ENCODE results near the gene IFNAR1. TPM values are rescaled to one million over a fixed set of nuclear protein-coding genes. Genes with fewer than 3 reads are reported as not detected.

Gene IFNAR1
- polyA plus RNA-seq, 2 of the 4 experiments (the other 2 are of a cell fraction): 14.1 to 14.2 TPM

GRCh38 chr21:33360281-33360680 lies 35.5 kb downstream of the IFNAR1 start:
- ChIA-PET CTCF (interaction anchor here (0.6 to 5.3 kb wide), 26 partner anchors 9 to 163 kb away, joined by 3 to 55 read pairs (median 9); no protein-coding TSS in a partner anchor), POLR2A (interaction anchor here (1.5 kb wide), 1 partner anchor 35 kb away, joined by 3 read pairs; the partner anchor contains the start of gene IFNAR1)
- DNase-seq (ENCODE audit: low read depth in 1 of 2, low spot score in 1 of 2) (no peak), FAIRE-seq (no peak), ATAC-seq (no peak)
- TF ChIP-seq, protein P1, sequence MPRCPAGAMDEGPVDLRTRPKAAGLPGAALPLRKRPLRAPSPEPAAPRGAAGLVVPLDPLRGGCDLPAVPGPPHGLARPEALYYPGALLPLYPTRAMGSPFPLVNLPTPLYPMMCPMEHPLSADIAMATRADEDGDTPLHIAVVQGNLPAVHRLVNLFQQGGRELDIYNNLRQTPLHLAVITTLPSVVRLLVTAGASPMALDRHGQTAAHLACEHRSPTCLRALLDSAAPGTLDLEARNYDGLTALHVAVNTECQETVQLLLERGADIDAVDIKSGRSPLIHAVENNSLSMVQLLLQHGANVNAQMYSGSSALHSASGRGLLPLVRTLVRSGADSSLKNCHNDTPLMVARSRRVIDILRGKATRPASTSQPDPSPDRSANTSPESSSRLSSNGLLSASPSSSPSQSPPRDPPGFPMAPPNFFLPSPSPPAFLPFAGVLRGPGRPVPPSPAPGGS (IDR thresholded peaks at IDR 0.05): no peak
- no peak for TF ChIP-seq PHF8 (IDR thresholded peaks at IDR 0.05; ENCODE audit: borderline replicate concordance, low read depth)
- no peak for TF ChIP-seq CHD2 (IDR thresholded peaks at IDR 0.05; ENCODE audit: low read length, partially characterized antibody)
- no peak for TF ChIP-seq HOXA7 (CRISPR knock-in tag; IDR thresholded peaks at IDR 0.05)
- no peak for TF ChIP-seq HDAC2 (IDR thresholded peaks at IDR 0.05)
- TF ChIP-seq MAZ (IDR thresholded peaks at IDR 0.05; ENCODE audit: borderline replicate concordance, low read depth, low read length): no peak
- TF ChIP-seq EP300 (IDR thresholded peaks at IDR 0.05): no peak
- no peak for TF ChIP-seq ZFP36 (IDR thresholded peaks at IDR 0.05; ENCODE audit: borderline replicate concordance, partially characterized antibody)
- TF ChIP-seq HOXB13 (CRISPR knock-in tag; IDR thresholded peaks at IDR 0.05; ENCODE audit: low read depth): no peak
- no peak for TF ChIP-seq CHD4 (IDR thresholded peaks at IDR 0.05; ENCODE audit: borderline replicate concordance)
- no peak for TF ChIP-seq ZSCAN20 (CRISPR knock-in tag; IDR thresholded peaks at IDR 0.05)
- TF ChIP-seq NPAS2 (CRISPR knock-in tag; IDR thresholded peaks at IDR 0.05; ENCODE audit: borderline replicate concordance): no peak
- no peak for TF ChIP-seq KDM5A (IDR thresholded peaks at IDR 0.05)
- no peak for TF ChIP-seq CBX2 (IDR thresholded peaks at IDR 0.05; ENCODE audit: borderline replicate concordance, low read depth)
- TF ChIP-seq POLR2A (IDR thresholded peaks at IDR 0.05; ENCODE audit: low read length): no peak
- no peak for TF ChIP-seq EHMT2 (IDR thresholded peaks at IDR 0.05; ENCODE audit: low read depth)
- no peak for TF ChIP-seq MYC (IDR thresholded peaks at IDR 0.05; ENCODE audit: borderline replicate concordance, low read length)
- no peak for TF ChIP-seq TFCP2L1 (CRISPR knock-in tag; IDR thresholded peaks at IDR 0.05)
- TF ChIP-seq, protein P2, sequence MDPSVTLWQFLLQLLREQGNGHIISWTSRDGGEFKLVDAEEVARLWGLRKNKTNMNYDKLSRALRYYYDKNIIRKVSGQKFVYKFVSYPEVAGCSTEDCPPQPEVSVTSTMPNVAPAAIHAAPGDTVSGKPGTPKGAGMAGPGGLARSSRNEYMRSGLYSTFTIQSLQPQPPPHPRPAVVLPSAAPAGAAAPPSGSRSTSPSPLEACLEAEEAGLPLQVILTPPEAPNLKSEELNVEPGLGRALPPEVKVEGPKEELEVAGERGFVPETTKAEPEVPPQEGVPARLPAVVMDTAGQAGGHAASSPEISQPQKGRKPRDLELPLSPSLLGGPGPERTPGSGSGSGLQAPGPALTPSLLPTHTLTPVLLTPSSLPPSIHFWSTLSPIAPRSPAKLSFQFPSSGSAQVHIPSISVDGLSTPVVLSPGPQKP (IDR thresholded peaks at IDR 0.05; ENCODE audit: low read depth, low read length): no peak
- TF ChIP-seq MAFK (IDR thresholded peaks at IDR 0.05; ENCODE audit: partially characterized antibody): no peak
- Histone ChIP-seq H3K27ac (no peak overlapping the region), H3K4me2 (peak overlapping the region; percentile 86; the same call in 2 of the 3 replicates), H3K9me3 (no peaks in the 10 kb centered on the region), H3K4me1 (peaks cover 13% of the 10 kb centered on the region), H3K4me3 (no peak overlapping the region)
- WGBS (ENCODE audit: missing lambda C conversion rate): 80% methylated on average over 6 of the region's 6 CpGs

- H3K4me1 ChIP-seq: peaks cover 13% of the 10 kb centered on the region
- ChIA-PET POLR2A (interaction anchor here (0.6 to 1.1 kb wide), 4 partner anchors 36 to 734 kb away, joined by 3 to 7 read pairs (median 6); partner anchors contain the start of genes DONSON and IFNAR1), CTCF (interaction anchor here (0.6 to 5.3 kb wide), 52 partner anchors 8 to 567 kb away, joined by 3 to 55 read pairs (median 6); partner anchors contain the start of genes DNAJC28, IFNGR2, IL10RB and TMEM50B)
- peak overlapping the region; percentile 86 for H3K4me2 ChIP-seq
- DNase-seq (ENCODE audit: low read depth in 1 of 2, low spot score in 1 of 2) (peak; percentile 70 to 76), FAIRE-seq (no peak), ATAC-seq (peak; percentile 98 to 99)
- WGBS (ENCODE audit: missing lambda C conversion rate): 11% methylated on average over 14 of the region's 14 CpGs
- H3K4me3 ChIP-seq: peak overlapping the region; percentile 42
- no peaks in the 10 kb centered on the region for H3K9me3 ChIP-seq
- peak overlapping the region; percentile 74 to 80 for H3K27ac ChIP-seq
- no peak for TF ChIP-seq NPAS2 (CRISPR knock-in tag; IDR thresholded peaks at IDR 0.05; ENCODE audit: borderline replicate concordance)
- no peak for TF ChIP-seq RCOR1 (IDR thresholded peaks at IDR 0.05; ENCODE audit: low read depth, low read length)
- TF ChIP-seq MAX (IDR thresholded peaks at IDR 0.05): no peak
- TF ChIP-seq HEYL (CRISPR knock-in tag; IDR thresholded peaks at IDR 0.05): no peak
- no peak for TF ChIP-seq MAFK (IDR thresholded peaks at IDR 0.05; ENCODE audit: partially characterized antibody)
- no peak for TF ChIP-seq RNF2 (IDR thresholded peaks at IDR 0.05; ENCODE audit: borderline replicate concordance, low read depth)
- TF ChIP-seq SMC3 (IDR thresholded peaks at IDR 0.05): peak; percentile 51
- no peak for TF ChIP-seq PBX3 (IDR thresholded peaks at IDR 0.05)
- TF ChIP-seq RARB (CRISPR knock-in tag; IDR thresholded peaks at IDR 0.05): no peak
- TF ChIP-seq CTCF (IDR thresholded peaks at IDR 0.05): peak; percentile 67
- no peak for TF ChIP-seq HOXA7 (CRISPR knock-in tag; IDR thresholded peaks at IDR 0.05)
- TF ChIP-seq, protein P3, sequence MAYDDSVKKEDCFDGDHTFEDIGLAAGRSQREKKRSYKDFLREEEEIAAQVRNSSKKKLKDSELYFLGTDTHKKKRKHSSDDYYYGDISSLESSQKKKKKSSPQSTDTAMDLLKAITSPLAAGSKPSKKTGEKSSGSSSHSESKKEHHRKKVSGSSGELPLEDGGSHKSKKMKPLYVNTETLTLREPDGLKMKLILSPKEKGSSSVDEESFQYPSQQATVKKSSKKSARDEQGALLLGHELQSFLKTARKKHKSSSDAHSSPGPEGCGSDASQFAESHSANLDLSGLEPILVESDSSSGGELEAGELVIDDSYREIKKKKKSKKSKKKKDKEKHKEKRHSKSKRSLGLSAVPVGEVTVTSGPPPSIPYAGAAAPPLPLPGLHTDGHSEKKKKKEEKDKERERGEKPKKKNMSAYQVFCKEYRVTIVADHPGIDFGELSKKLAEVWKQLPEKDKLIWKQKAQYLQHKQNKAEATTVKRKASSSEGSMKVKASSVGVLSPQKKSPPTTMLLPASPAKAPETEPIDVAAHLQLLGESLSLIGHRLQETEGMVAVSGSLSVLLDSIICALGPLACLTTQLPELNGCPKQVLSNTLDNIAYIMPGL (CRISPR knock-in tag; IDR thresholded peaks at IDR 0.05; ENCODE audit: borderline replicate concordance): no peak
- TF ChIP-seq TP53 (CRISPR knock-in tag; IDR thresholded peaks at IDR 0.05): no peak
Measured at GRCh38 chr21:33360881-33361602, 36.3 kb downstream of the IFNAR1 start.
